ENCODE data around the gene FILIP1L. TPM values are rescaled to one million over a fixed set of nuclear protein-coding genes. Genes with fewer than 3 reads are reported as not detected.

FILIP1L gene
- total RNA-seq, 1 experiment from 2014 or later: not detected

DNA sequence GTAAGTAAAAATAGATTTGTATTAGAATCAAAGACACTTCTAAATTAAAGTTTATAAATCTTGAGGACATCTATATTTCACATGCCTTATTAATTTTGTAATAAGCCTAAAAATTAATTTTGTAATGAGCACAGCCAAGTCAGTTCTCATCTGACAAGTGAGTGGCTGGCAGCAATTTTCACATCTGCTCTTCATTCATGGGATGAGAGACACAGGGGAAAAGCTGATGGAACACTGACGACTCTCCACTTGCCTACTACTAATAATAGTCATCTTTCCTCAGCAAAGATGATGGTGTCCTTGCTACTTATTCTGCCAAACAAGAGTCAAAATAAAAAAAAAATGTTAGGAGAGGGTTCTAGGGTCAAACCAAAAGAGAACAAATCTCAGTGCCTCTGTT is 311.0 kb downstream of the FILIP1L start:
- DNase-seq (ENCODE audit: low read depth, low spot score): no peak
- in situ Hi-C loops (cut with HindIII; ENCODE audit: low pct_unique_long_range_greater_than_20kb, low sequenced_read_pairs): no loop called here

DNA sequence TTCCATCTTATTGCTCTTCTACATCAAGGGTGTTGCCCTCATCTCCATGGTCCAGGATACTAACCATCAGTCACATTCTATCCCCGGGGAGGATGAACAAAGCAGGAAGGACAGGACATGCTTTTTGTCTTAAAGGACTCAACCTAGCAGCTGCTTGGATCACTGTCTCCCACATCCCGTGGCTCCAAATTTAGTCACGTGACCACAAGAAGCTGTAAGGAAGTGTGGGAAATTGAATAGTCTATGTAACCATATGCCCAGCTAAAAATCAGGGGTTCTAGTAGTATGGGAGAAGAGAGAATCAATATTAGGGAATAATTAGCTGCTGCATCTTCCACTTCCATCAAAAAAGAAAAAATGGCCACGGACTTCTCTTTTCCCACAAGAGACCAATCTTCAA is 314.9 kb downstream of the FILIP1L start:
- in situ Hi-C loops (cut with HindIII; ENCODE audit: low pct_unique_long_range_greater_than_20kb, low sequenced_read_pairs): no loop called here
- DNase-seq (ENCODE audit: low read depth, low spot score): no peak

GRCh38 chr3:99795573-99795972 is 318.7 kb downstream of the FILIP1L start:
- in situ Hi-C loops (cut with HindIII; ENCODE audit: low pct_unique_long_range_greater_than_20kb, low sequenced_read_pairs): no loop called here

DNA sequence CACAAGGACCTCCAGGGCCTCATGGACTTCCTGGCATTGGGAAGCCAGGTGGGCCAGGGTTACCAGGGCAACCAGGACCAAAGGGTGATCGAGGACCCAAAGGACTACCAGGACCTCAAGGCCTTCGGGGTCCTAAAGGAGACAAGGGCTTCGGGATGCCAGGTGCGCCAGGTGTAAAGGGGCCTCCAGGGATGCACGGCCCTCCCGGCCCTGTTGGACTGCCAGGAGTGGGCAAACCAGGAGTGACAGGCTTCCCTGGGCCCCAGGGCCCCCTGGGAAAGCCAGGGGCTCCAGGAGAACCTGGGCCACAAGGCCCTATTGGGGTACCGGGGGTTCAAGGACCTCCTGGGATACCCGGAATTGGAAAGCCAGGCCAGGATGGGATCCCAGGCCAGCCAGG is 319.8 kb downstream of the FILIP1L start:
- in situ Hi-C loops (cut with HindIII; ENCODE audit: low pct_unique_long_range_greater_than_20kb, low sequenced_read_pairs): no loop called here
- DNase-seq (ENCODE audit: low read depth, low spot score): no peak

More at GRCh38 chr3:99795573-99795972, 318.7 kb downstream of the FILIP1L start:
- DNase-seq (ENCODE audit: low read depth, low spot score): no peak

DNA sequence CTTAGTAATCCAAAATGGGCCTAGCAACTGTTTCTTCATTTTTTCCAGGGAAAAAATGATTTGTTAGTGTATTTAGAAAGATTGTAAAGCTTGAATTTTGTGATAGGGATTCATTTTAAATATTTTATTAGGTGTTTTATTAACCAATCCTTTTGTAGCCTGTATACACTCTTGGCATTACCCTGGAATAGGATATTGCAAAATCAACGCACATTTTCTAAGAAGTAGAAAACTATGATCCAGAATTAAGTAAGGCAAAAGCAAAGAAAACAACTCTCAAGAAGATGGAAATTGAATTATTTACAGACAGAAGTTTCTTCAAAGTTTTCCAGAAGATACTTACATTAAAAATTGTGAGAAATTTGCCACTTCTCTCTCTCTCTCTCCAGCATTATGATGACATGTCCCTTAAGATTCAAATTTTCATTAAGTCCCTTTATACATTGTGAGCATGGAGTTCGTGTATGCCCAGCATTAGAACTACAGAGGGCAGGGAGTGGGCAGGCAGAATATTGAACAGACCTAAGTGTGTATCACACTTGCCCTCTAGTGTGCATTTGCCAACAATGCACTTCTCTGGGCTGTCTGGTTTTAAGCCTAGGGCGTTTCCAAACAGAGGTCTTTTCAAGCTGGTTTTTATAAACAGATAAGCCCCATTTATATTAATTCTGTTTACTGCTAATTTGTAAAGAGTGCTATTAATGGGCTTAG is 325.1 kb downstream of the FILIP1L start:
- DNase-seq (ENCODE audit: low read depth, low spot score): peak; percentile 80
- in situ Hi-C loops (cut with HindIII; ENCODE audit: low pct_unique_long_range_greater_than_20kb, low sequenced_read_pairs): no loop called here

Small RNA genes lying within 50 kb of the gene (small RNA-seq; reads per million reads assigned to genes)
- 0 reads per million in 2 experiments for gene MIR3921

Other genes starting within 250 kb of the FILIP1L start
- gene TBC1D23, start 146.5 kb upstream of the FILIP1L start, total RNA-seq (2014; rRNA removed; shearing (Covaris generic)): 33.0 and 33.1 TPM in 2 replicates
- gene NIT2, start 220.3 kb upstream of the FILIP1L start, total RNA-seq (2014; rRNA removed; shearing (Covaris generic)): 109 and 115 TPM in 2 replicates

Measured in SK-MEL-5 (cell line).